Stimulated activated CD8-positive, alpha-beta memory T cell treated with anti-CD3 and anti-CD28 coated beads, Interleukin-7, amount 100 ng/mL, for 1 hour (primary cell): ENCODE measurements around the gene RAB7B.

Experiments
- DNase-seq, 2 donors: peaks; one replicate each; pipeline ENCODE4 v3.0.0-alpha.2; 2020; ENCODE audit warnings: low read depth in 2 of 2

RAB7B gene

DNA sequence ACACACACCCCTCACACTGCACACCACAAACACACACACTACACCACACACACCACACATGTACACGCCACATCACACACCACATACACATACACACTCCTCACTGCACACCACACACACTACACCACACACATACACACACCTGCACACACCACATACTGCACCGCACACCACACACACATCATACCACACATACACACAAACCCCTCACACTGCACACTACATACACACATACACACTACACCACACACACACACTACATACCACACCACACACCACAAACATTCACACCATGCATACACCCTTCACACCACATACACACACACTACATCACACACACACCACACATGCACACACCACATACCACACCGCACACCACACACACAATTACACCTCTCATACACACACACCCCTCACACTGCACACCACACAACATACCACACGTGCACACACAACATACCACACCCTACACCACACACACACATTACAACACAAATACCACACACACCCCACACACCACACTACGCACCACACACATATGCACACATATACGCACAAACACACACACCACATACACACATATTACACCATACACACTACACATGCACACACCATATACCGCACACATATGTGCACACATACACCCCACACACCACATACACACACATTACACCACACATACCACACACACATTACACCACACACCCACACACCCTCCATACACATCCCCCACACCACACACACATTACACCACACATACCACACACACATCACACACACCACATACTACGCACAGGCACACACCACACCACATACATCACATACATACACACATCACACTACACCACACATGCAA, 29.6 kb downstream of the RAB7B start:
- no peak for DNase-seq

DNA sequence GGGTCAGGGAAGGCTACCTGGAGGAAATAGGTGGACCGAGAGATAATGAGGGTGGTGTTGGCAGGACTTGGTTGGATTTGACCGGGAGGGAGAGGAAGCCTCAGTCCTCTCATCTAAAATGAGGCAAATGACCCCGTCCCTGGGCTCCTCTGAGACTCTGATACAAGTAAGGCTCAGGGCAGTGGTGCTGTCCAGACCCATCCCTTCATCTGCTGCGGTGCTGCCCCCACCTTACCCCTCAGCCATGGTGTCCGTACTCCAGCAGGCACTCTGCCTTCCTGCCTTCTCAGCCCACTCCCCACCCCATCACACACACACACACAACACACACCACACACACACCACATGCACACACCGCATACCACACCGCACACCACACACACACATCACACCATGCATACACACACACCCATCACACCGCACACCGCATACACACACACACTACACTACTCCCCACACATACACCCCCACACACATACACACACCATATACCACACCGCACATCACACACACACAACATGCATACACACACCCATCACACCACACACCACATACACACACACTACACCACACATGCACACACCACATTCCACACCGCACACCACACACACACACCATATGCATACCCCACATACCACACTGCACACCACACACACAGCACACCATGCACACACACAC, 30.6 kb downstream of the RAB7B start:
- no peak for DNase-seq

DNA sequence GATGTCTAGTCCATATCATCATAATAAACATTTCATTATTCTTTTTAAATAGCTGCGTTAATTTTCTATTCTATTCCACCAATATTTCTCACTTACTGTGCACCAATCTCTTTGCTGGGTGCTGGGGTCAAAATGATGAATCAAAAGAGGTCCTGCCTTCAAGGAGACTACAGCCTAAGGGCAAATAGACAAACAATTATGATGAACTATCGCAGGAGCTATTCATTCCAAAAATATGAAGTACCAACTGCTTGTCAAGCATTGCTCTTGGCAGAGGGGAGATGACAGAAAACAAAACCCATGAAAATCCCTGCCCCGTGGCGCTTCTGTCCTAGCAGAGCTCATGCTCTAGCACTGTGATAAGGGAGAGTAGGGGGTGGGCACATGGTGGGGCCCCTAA, 31.1 kb downstream of the RAB7B start:
- no peak for DNase-seq

DNA sequence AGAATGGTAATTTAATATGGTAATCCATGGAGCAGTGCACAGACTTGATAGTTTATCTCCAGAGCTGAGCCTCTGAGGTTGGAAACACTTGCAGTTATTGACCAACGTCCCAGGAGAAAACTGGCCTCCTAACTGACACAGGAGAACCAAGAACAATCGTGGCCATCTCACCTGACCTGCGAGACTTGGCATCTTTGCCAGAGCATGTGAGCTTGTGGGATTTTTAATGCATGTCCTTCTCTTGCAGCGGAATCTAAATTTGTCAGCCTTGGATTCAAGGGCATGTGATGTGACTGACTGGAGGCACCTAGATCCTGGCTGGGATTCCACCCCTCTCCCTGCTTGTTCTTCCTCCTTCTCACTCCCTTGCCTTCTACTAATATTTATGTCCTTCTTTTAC, 32.1 kb downstream of the RAB7B start:
- DNase-seq: no peak

- DNase-seq: no peak
Measured at GRCh38 chr1:205970486-205970885, 32.7 kb downstream of the RAB7B start.

DNA sequence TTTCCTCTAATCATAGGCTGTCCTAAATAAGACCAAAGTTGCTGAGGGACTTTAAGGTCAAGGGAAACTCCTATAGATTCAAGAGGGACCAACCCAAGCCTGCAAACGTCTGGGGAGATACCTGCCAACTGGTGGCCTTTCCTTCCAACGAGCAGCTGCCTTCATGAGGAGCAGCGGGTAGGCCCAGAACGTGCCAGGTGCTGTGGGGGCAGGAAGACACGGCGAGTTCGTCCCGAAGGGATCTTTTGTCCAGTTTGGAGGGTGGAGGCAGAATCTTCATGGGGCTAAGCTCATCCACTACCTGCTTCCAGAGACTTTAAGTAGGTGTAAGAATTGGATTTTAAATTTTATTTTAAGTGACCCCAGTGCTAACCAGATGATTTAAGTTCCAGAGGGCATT, 34.0 kb downstream of the RAB7B start:
- DNase-seq: no peak

DNA sequence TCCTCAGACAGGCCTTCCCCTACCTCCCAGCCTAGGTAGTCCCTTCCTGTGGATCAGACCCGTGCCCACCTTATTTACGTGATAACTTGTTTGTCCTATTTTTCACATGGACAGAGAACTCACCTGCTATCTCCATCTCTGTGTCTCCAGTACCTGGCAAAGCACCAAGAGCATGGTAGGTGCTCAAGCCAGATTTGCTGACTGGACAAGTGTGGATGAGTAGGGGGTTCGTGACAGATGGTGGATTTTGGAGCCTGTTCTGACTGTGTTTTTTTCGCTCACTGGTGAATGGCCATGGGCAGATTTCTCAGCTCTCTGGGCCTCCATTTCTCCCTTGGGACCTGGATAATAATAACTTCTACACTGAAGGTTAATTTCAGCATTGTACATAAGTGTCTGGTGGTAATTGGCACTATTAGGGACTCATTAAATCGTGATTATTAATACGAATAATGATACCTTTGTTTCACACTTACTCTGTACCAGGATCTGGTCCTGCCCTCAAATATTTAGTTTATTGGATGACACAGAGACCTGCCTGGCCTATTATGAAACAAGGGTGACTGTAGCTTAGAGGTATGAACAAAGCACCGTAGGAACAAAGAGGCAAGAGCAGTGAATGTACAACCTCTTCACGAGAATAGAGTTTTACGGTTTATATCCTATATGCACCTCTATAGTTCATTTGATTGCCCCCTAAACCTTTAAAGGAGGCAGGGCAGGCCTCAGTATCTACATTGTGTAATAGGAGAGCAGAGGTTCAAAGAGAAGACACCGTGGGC, 35.5 kb downstream of the RAB7B start:
- DNase-seq: no peak

GRCh38 chr1:205965036-205965884, 37.9 kb downstream of the RAB7B start:
- no peak for DNase-seq

GRCh38 chr1:205963352-205964155, 39.6 kb downstream of the RAB7B start:
- no peak for DNase-seq

- no peak for DNase-seq
Measured at GRCh38 chr1:205962821-205963221, 40.4 kb downstream of the RAB7B start.

DNA sequence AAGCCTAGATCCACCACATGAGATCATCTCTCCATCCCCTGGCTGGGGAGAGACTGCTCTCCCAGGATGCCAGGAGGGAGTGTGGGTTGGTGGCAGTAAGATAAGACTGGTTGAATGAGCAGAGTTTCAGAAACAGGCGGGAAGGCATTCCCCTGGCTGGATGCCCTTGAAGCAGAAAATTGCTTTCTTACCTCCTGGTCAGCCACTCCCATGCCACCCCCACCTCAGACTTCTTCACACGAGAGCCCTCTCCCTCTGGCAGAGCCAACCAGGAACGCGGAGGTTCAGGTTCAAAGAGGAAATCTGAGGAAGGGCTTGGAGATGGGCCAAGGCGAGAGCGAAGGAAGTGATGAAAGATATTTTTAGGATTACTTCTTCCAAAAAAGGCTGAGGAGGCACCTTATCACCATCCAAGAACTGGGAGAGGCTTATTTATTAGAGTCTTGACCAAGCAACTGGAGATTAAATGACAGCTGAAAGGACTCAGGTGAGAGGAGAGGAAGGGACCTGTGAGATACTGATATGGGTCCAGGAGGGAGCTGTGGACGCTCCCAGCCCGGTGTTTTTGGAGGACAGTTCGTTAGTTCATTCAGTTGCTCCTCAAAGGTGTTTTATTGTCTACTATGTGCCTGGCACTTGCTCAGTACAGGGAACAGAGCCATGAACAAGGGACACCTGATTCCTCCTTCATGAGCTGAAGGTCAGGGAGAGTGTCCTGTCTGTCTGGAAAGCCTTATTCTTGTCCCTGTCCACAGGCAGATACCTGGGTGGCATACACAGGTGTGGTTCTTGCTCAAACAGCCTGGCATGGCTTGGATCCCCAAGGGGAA, 41.0 kb downstream of the RAB7B start:
- no peak for DNase-seq

DNA sequence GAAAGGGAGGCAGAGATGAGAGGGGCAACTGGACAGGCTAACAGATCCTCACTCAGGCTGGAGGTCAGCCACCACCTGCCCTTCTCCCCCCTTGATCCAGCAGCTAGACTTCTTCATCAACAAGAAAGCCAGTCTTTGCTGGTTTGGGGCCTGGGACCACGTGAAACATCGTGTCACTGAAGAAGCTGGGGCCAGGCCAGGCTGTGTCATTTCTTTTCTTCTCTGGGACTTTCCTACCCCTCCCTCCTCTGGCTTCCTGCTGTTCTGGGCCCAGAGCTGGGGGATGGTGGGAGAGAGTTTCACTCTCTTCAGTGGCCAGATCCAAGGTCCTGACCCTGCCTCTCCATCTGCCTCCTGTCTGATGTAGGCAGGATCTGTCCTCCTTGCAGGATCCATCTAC, 41.8 kb downstream of the RAB7B start:
- DNase-seq: no peak

DNA sequence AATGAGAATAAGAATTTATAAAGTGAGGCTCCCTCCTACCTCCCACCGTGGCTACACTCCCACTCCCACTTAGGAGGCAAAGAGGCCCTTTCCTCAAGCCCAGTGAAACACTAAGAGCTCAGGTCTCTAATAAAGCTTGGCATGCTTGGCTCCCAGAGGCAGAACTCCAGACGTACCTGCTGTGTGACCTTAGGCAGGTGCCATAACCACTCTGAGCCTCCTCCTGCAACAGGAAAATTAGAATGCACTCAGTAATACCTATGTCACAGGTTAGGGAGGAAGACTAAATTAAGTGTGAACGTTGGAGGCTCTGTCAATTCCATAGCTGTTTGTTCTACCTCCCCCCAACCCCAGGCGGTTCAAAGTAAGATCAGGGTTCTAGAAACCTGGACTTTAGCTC, 43.4 kb downstream of the RAB7B start:
- no peak for DNase-seq

- DNase-seq: no peak
Measured at GRCh38 chr1:205955499-205955898, 47.7 kb downstream of the RAB7B start.

- no peak for DNase-seq
Measured at GRCh38 chr1:205954819-205955404, 48.3 kb downstream of the RAB7B start.

- no peak for DNase-seq
Measured at GRCh38 chr1:205951746-205952145, 51.4 kb downstream of the RAB7B start.

DNA sequence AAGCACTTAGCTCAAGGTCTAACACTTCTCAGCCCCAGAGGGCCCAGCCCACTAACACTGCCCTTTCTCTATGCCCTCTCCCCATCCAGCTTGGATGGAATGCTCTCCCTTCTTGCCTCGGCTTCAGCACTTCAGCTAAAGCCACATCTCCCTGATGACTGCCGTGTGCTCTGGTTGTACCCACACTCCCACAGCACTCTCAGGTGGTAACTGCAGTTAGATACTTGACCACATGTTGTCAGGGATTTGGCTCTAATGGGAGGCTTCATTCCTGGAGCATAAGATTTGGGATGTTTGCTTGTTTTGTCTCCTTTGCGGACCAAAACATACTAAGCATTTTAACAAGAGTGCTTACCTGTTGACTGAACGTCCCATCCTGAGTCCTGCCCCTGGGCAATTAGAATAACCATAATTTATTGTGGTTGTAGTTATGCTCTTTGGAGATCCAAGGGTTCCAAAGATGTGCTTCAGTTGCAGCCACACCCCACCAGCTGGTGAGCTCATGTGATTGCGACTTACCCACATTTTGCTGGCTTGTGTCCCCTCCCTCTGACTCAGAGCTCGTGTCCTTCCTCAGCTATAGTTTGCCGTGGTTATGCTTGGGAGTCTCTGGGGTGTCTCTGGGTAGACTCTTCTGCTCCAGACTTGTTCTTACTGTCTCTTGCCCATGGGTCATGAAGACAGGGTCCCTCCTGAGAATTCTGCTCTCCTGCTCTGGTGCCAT, 52.2 kb downstream of the RAB7B start:
- no peak for DNase-seq

DNA sequence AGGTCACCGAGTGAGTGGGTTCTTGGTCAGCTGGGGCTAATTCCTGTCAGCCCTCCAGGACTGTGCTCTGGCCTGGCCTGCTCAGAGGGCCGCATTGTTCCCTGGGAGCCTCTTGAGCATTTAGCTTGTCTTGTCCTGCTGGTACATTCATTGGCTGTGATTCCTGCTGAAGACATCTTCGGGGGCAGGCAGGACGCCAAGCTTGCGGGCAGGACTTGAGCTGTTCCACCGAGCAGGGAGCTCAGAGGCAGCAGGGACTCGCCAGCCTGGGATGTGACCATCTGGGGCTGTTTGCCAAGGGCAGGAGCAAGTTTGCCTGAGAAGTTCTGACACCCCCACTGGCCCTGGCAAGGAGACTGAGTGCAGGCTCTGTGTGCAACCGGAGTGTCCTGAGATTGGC, 52.9 kb downstream of the RAB7B start:
- no peak for DNase-seq

DNA sequence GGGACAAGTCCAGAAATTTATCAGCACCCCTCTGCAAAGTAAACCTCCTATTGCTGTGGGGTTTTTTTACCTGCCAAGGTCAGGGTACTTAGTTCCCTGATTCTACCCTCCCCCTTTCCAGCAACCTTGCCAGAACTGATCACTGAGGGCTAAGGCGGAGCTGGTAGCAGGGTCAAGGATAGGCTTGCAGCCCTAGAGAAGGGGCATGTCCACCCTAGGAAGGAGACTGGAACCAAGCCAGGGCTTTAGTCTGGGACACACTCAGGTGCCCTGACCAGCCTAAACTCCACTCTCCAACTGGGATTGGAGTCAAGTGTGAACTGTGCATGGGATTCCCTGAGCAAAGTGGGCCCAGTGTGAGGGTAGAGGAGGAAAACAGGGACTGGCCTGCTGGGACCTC, 53.4 kb downstream of the RAB7B start:
- no peak for DNase-seq
